Measurements from ENCODE around the gene POTEM.
"Not testable (repeated sequence)": the region's sequence is repeated elsewhere in the genome, so short reads cannot be mapped to it uniquely, and the experiment has no call there.

GRCh38 chr14:19002566-19002965 is 35.3 kb downstream of the POTEM start:
- TF ChIP-seq, protein P1, sequence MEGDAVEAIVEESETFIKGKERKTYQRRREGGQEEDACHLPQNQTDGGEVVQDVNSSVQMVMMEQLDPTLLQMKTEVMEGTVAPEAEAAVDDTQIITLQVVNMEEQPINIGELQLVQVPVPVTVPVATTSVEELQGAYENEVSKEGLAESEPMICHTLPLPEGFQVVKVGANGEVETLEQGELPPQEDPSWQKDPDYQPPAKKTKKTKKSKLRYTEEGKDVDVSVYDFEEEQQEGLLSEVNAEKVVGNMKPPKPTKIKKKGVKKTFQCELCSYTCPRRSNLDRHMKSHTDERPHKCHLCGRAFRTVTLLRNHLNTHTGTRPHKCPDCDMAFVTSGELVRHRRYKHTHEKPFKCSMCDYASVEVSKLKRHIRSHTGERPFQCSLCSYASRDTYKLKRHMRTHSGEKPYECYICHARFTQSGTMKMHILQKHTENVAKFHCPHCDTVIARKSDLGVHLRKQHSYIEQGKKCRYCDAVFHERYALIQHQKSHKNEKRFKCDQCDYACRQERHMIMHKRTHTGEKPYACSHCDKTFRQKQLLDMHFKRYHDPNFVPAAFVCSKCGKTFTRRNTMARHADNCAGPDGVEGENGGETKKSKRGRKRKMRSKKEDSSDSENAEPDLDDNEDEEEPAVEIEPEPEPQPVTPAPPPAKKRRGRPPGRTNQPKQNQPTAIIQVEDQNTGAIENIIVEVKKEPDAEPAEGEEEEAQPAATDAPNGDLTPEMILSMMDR (IDR thresholded peaks at IDR 0.05) = not testable (repeated sequence)
- not testable (repeated sequence) for TF ChIP-seq POLR2A (IDR thresholded peaks at IDR 0.05)
